DMS 273 (cell line): Measurements from ENCODE around the gene RIMBP2.

Experiments
- DNase-seq: peaks from one replicate; lab custom pipeline; 2025; ENCODE audit not compliant: unreplicated experiment; lab: John Stamatoyannopoulos, UW

Gene RIMBP2

DNA sequence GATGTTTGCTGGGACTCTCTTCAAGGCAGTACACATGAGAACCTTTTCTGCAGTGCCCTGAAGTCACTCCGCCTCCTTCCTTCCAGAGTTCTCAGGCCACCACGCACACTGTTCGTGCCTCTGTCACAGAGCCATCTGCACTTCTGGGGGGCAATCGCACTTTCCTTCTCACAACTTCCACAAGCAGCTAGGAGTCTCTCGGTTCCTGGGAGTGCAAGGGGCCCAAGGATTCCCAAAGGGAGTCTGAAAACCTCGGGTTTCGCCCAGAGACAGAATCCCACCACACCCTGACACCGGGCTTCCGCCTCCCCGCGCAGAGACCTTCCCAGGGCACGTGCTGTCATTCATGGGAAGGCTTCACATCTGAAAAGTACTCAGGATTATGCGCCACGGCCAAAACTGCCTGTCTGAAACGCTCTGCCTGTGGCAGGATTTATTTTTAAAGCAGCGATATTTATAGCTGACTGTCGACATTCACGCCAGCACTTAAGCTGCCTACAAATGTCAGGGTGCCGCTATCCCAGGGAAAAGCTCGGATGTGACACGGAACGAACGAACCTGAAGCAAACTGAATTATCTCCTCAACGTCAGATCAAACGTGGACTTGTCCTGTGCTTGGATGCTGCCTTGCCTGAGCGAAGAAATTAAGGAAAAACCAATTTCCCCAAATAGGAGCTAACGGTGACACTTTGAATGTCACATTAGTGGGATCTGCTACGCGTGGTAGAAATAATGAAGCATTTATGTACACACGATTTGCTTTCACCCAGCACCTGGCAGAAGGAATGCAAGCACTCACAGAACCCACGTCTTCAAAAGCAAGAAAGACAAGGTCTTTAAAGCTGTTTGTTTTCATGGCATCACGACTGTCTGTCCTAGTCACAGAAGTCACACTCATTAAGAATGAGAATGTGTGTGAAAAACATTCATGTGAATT lies 224.4 kb downstream of the RIMBP2 start:
- no peak for DNase-seq

- DNase-seq, result no peak
Measured at GRCh38 chr12:130490674-130491073, 225.4 kb downstream of the RIMBP2 start.

DNA sequence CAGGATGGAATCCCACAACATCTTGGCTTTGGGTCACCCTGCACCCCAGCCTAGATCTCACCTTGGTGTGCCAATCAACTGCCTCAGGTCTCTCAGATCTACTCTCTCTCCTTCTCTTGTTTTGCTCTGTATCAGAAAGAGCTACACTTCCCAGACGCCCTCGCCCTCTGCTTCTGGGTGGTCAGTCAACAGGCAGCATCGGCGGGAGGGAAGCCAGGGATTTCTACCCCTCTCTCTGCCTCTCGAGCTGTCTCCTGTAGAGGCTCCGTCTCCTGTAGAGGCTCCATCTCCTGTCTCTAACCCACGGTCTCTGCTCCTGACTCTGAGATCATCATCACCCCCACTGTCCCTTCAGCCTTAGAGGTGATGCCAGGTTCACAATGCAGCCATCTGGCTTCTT lies 226.8 kb downstream of the RIMBP2 start:
- no peak for DNase-seq

GRCh38 chr12:130488358-130488710 lies 227.8 kb downstream of the RIMBP2 start:
- no peak for DNase-seq

DNA sequence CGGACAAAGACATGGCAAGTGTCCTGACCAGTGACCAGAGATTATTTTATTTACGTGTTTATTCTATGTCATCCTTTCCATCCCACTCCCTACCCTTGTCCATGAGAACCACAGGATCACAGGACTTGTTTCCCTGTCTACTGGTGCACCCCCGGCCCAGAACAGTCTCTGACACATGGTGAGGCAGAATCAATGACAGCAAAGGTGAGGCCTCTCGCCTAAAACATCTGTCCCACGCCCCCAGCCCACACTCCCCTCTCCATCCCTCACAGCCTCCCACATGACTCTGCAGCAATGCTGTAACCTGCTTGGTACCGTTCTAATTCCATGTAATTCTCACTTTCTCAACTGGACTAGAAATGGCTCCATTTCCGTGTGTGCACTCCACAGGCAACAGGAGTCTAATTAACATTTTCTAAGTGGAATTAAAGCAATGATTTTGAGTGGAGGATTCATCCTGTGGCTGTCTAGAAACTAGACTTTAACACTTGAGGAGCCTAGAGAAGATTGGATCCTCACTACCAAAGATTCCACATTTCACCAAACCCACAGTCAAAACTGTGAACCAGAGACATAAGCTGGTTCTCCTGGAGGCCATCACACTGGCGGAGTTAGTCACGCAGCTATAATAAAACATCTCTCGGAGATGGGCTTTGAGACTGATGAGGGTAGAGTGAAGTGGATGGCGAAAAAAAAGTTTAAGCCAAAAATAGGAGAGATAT lies 228.3 kb downstream of the RIMBP2 start:
- DNase-seq, result no peak

DNA sequence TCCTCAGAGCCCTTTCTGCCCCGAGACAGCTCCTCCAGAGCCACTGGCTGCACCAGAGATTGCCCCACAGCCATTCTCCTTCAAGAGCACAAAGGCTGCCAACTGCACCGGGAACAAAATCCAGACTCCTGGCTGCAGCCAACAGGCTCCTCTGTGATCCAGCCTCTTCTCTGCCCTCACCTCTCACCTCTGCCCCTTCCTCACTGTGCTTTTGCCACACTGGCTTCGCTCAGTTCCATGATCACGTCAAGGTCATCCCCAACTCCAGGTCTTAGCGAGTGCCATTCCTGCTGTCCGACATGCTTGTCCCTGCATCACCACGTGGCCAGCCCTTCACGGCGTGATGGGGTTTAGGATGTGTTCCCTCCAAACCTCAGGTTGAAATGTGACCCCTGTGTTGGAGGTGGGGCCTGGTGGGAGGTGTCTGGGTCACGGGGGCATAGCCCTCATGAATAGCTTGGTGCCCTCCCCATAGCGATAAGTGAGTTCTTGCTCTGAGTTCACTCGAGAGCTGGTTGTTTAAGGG lies 229.1 kb downstream of the RIMBP2 start:
- no peak for DNase-seq

GRCh38 chr12:130486146-130486435 lies 230.0 kb downstream of the RIMBP2 start:
- DNase-seq, result no peak

DNA sequence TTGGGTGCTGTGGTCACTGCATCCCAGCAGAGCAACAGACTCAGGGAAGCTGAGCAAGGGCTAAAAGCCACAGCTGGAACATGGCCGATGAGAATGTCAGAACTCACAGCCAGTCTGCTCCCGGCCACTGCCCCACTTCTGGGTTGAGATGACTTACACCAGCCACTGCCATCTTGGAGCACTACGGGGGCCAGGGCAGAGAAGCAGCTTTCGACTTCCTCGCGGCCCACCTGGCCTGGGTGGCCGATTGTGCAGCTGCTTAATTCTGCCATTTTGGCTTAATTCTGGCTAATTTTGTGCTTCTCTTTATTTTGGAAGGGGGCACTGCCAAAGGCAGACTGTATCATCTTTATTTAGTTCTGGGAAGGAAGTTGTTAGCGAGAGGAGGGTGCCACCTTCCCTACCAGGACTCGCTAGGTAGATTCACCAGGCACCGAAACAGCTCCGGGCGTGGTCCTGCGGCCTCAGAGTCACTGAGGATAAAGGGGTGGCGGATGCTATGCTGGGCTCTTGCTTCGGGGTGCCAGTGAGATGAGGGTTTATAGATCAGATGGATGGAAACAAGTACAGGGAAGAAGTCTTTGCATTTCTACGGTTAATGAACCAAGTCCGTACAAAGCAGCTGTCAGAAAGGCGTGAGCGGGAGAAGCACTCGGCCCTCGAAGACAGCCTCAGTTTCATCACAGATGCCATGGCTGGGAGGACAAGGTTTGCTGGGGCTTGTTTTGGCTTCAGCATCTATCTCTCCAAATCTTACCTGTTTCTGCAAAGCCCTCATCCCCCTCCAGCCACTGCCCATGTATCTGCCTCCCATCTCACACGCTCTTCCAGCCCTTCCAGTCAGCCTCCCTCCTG lies 230.6 kb downstream of the RIMBP2 start:
- DNase-seq, result no peak

DNA sequence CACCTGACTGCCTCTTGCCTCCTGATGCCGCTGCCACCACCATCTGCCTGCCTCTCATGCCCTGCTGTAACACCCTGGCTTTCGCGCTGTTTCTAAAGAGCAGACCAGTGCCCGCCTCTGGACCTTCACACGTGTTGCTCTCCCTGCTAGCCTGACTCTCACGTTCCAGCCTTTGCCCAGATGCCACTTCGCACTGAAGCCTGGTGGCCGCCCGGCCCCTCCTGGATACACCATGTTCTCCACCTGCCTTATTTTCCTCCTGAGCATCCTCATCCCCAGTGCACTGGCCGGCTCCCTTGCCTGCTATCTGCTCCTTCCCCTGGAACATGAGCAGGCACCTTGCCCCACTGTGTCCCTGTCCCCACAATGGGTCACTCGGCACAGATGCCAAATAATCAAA lies 231.9 kb downstream of the RIMBP2 start:
- peak; percentile 12 for DNase-seq

- no peak for DNase-seq
Measured at GRCh38 chr12:130483616-130484180, 232.4 kb downstream of the RIMBP2 start.

- peak; percentile 1 for DNase-seq
Measured at GRCh38 chr12:130482448-130482847, 233.7 kb downstream of the RIMBP2 start.

- no peak for DNase-seq
Measured at GRCh38 chr12:130481392-130481879, 234.7 kb downstream of the RIMBP2 start.

- DNase-seq, result peak; percentile 3
Measured at GRCh38 chr12:130480887-130481286, 235.2 kb downstream of the RIMBP2 start.

DNA sequence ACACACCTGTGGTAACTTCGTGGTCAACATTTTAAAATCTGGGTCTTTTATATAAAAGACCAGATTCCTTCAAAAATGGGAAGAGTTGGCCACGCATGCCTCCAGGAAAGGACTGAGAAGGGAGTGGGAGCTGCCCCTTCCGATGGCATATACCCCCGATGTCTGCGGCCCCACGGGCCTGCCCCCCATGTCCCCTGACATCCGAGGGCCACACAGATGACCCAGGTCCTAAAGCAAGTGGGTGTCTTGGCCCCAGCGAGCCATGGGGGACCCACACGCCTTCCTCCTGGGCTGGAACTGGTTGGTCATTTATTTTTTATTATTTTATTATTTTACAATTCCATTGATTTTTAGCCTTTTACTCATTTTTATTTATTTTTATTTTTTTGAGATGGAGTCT lies 235.9 kb downstream of the RIMBP2 start:
- no peak for DNase-seq

- no peak for DNase-seq
Measured at GRCh38 chr12:130479401-130480125, 236.5 kb downstream of the RIMBP2 start.

- no peak for DNase-seq
Measured at GRCh38 chr12:130478786-130479185, 237.3 kb downstream of the RIMBP2 start.

DNA sequence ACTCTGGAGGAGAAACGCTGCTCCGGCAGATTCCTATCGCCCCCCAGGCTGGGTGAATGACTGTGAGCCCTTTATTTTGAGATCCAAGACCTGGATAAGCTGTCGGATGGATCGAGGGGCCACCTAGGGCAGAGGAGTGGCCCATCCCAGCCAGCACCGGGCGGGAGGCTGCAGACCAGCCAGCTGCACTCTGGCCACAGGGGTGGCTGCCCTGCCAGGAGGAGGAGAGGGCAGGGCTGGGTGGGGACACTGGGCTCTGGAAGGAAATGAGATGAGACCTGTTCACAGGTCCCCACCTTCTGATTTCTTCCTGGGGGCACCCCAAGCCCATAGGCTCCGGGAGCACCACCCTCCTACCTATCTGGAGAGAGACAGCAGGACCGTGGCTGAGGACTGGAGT lies 238.4 kb downstream of the RIMBP2 start:
- no peak for DNase-seq

GRCh38 chr12:130477266-130477665 lies 238.8 kb downstream of the RIMBP2 start:
- DNase-seq, result no peak

DNA sequence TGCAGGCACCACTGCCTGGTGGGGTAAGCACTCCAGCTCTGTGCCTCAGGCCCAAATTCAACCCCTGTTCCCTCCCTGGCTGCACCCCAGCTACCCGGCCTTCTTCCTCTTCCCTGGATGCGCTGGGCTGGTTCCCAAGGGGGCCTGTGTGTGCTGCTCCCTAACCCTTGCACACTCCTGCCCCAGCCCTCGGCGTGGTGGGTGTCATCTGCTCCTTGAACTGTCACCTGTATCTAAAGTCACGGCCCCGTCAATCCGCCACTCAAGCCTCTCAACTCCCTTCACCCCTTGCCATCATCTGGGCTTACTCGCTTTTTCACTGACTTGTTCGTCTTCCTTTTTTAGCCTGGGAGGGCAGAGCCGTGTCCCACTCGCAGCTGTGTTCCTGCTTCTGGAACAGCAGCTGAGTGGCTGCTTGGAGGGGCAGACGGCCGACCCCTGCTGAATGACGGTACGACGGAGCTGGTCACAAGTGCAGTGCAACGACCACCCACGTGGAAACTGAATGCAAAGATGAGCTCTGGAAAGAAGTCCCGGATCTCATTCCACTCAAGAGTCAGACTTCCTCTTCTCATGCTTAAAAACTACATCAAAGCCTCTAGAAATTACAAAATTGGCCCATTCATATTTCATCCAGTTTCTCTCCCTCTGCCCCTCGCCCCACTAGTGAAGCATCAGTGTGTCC lies 239.5 kb downstream of the RIMBP2 start:
- no peak for DNase-seq
